Keratinocyte (primary cell): ENCODE results near the gene HSPG2.

Experiments used
- EZH2 ChIP-seq: IDR thresholded peaks from one replicate; pipeline ENCODE4 v1.6.1; 2012; ENCODE audit warnings: inconsistent platforms, mild to moderate bottlenecking, low read length, moderate library complexity
- TF ChIP-seq, protein P1 (sequence below), 3 experiments: IDR thresholded peaks in 1 of 3; conservative IDR thresholded peaks in 1 of 3; optimal IDR thresholded peaks in 1 of 3; 2 replicates in 2 of 3; 3 replicates in 1 of 3; pipeline versions ENCODE3 to v1.5.1; 2011; ENCODE audit warnings: low read length in 3 of 3, mild to moderate bottlenecking in 3 of 3, moderate library complexity in 2 of 3, control low read depth in 1 of 3, inconsistent platforms in 1 of 3; ENCODE audit not compliant: insufficient read depth in 2 of 3; ENCODE audit errors: extremely low read depth in 1 of 3

- TF ChIP-seq, protein P1, sequence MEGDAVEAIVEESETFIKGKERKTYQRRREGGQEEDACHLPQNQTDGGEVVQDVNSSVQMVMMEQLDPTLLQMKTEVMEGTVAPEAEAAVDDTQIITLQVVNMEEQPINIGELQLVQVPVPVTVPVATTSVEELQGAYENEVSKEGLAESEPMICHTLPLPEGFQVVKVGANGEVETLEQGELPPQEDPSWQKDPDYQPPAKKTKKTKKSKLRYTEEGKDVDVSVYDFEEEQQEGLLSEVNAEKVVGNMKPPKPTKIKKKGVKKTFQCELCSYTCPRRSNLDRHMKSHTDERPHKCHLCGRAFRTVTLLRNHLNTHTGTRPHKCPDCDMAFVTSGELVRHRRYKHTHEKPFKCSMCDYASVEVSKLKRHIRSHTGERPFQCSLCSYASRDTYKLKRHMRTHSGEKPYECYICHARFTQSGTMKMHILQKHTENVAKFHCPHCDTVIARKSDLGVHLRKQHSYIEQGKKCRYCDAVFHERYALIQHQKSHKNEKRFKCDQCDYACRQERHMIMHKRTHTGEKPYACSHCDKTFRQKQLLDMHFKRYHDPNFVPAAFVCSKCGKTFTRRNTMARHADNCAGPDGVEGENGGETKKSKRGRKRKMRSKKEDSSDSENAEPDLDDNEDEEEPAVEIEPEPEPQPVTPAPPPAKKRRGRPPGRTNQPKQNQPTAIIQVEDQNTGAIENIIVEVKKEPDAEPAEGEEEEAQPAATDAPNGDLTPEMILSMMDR (optimal IDR thresholded peaks at IDR 0.05 in 1 of 3, IDR thresholded peaks at IDR 0.05 in 1 of 3, conservative IDR thresholded peaks at IDR 0.05 in 1 of 3; ENCODE audit: extremely low read depth in 1 of 3, insufficient read depth in 2 of 3, low read length in 3 of 3): no peak
- no peak for TF ChIP-seq EZH2
Observed at GRCh38 chr1:21821385-21822019, 115.6 kb downstream of the HSPG2 start.
